ENCODE data around the gene PYCARD.

DNA sequence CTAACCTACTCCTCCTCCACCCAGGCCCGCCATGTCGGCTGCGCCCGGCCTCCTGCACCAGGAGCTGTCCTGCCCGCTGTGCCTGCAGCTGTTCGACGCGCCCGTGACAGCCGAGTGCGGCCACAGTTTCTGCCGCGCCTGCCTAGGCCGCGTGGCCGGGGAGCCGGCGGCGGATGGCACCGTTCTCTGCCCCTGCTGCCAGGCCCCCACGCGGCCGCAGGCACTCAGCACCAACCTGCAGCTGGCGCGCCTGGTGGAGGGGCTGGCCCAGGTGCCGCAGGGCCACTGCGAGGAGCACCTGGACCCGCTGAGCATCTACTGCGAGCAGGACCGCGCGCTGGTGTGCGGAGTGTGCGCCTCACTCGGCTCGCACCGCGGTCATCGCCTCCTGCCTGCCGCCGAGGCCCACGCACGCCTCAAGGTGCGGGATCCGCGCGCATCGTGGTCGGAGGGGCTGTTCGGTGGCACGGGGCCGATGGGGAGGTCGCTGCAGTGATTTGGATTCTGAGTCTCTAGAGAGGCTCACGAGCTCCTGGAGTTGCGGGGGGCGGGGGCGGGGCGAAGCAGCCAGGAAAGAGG is 12.2 kb upstream of the PYCARD start:
- TF ChIP-seq YY1 (IDR thresholded peaks at IDR 0.05; ENCODE audit: insufficient read depth, insufficient read length): no peak
- no peak for TF ChIP-seq ZNF274 (IDR thresholded peaks at IDR 0.05; ENCODE audit: low read depth, low read length)
- peak; percentile 45 for TF ChIP-seq SUZ12 (IDR thresholded peaks at IDR 0.05; ENCODE audit: extremely low read depth, insufficient read depth, insufficient read length)

Data from NT2/D1 (cell line).